ENCODE measurements around the gene LUC7L2.

Gene LUC7L2

GRCh38 chr7:139471740-139472353 lies 112.2 kb downstream of the LUC7L2 start:
- no peaks in the 10 kb centered on the region for H3K27me3 ChIP-seq (replicated peaks; ENCODE audit: control insufficient read depth, insufficient read depth, low read length)
- H3K36me3 ChIP-seq (ENCODE audit: control insufficient read depth, insufficient read depth, low read length), result no peaks in the 10 kb centered on the region
- DNase-seq (ENCODE audit: extremely low read depth, insufficient read length), result no peak
- no peak overlapping the region for H3K4me3 ChIP-seq (replicated peaks; ENCODE audit: low read depth, low read length)
- TF ChIP-seq CTCF (IDR thresholded peaks at IDR 0.05; ENCODE audit: insufficient read depth, low read length, poor library complexity, severe bottlenecking), result no peak
